HG03565 (cell line): ENCODE results near the gene LPCAT1.
"Not testable (repeated sequence)": the region's sequence is repeated elsewhere in the genome, so short reads cannot be mapped to it uniquely, and the experiment has no call there.

Experiments
- ATAC-seq: cut with Tn5 transposase; IDR thresholded peaks from one replicate; pipeline ENCODE4 v1.9.1; 2021; ENCODE audit warnings: mild to moderate bottlenecking, moderate library complexity; ENCODE audit not compliant: unreplicated experiment

LPCAT1 gene

DNA sequence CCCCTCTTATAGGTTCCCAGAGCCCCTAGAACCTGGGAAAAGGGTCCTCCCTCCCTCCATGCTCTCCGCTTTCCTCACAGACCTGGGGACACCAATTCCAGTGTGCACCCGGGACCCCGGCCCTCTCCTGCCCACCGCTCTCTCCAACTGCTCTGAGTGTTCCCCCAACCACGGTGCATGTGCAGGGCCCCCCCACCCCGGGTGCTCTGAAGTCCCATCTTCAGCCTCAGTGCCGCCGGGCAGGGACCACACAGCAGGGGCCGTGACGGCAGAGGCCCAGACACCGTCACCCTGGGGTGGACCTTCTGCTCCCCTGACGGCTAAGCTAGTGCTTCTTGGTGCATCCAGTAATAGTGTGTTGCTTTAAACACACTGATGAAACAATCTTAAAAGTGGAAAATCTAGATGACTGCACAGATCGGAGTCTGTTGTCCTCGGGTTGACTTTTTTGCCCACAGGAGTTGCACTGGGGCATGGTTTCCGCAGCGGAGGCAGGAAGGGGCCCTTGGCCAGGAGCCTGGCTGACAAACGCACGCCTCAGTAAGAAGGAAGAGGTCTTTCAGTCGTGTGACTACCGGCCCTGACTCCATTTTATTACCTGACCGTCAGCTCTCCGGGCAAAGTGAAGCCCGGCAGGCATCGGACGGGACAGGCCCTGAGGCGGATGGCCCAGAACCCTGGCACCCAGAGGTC lies 42.3 kb downstream of the LPCAT1 start:
- ATAC-seq: no peak

- no peak for ATAC-seq
Observed at GRCh38 chr5:1480806-1481205, 43.0 kb downstream of the LPCAT1 start.

DNA sequence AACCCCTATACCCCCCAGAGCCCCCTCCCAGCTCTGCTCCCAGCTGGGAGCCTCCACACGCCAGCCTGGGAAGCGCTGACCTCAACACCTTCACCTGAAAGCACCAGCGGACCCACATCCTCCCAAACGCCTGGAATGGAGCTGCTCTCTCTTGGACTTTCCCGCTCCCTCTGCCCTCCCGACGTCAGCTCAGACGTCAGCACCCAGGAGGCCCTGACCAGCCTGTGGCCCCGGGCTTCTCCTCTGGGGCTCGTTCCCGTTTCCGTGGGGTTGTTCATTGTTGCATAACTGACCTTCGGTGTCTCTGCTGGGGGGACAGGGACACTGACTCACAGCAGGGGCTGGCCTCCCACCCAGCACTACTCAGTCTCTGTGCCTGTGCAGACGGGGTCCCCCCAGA lies 43.5 kb downstream of the LPCAT1 start:
- ATAC-seq: no peak

DNA sequence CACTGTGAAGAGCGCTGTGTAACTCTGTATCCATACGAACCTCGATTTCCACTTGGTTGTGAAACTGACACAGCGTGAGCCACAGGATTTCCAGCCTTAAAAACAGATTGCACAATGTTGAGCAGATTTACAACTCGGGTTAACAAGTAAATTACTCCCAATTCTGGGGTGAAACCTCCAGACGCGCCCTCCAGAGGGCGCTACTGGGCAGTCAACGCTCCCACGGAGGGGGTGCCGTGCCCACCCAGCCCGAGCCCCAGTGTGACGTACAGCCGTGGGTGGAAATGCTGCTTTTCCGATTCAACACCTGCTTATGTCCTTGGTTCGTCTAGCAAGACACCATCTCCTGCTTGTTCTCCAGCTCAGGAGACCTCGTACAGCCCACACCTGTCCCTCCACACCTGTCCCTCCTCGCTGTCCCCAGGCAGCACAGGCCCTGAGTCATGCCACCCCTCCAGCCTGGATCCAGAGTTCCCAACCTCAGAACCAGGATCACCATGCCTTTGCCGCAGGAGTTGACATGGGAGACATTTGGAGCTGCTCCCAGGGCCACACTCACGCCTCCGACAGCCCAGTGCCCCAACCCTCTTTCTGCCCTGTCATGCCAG lies 44.1 kb downstream of the LPCAT1 start:
- ATAC-seq: no peak

DNA sequence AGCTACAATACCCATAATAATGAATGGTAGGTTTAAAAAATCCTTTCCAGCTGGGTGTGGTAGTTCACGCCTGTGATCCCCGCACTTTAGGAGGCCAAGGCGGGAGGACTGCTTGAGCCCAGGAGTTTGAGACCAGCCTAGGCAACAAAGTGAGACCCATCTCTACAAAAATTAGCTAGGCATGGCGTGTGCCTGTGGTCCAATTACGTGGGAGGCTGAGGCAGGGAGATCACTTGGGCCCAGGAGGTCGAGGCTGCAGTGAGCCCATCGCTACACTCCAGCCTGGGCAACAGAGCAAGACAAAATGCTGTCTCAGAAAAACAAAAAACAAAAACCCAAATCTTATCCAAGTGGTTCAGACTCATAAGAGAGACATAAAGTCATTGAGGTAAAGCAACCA lies 44.7 kb downstream of the LPCAT1 start:
- no peak for ATAC-seq

DNA sequence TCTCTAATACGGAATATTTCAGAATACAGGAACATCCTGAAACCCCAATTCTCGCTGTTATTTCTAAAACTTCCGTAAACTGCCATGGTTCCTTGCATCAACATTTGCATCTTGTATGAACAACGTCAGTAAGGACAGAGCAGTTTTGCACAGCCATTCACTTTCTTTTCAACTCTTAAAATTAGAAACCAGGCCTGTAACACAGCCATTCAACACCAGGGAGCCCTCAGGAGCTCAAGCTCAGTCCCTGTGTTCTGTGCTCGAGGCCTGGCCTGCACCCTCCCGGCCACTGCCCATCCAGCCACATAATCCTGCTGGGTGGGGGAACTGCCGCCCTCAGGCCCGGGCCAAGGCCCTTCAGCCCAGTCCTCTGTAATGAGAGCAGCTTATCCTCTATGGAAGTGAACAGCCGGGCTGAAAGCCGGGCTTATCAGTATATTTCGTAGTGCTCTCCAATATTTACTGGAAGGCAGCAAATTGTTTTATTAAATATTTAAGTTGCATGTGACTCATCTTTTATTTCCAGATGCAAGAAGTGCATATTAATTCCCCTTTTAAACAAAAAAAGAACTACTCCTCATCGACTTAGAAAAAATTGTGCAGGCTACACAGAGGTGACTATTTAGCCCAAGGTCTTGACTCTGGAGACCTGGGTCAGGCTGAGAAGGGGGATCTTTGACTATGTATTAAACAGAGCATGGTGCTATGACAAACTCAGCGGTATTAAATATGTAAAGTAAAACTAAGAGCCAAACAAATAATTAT lies 45.3 kb downstream of the LPCAT1 start:
- ATAC-seq: no peak

GRCh38 chr5:1477341-1477740 lies 46.4 kb downstream of the LPCAT1 start:
- no peak for ATAC-seq

DNA sequence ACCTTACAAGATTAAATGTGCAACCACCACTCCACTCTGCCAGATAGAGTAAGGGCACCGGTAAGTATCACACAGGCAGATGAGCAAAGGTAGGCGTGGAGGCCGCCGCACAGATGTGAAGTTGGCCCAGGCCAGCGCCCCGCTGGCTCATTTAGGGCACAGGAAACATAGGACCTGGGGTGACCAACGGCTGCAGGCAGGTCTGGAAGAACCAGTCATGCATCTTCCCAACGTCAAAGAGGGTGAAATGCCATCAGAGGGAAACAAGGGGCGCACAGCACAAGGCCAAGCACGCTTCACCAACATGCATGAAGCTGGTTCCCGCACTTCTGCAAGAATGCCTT lies 46.8 kb downstream of the LPCAT1 start:
- ATAC-seq: no peak

DNA sequence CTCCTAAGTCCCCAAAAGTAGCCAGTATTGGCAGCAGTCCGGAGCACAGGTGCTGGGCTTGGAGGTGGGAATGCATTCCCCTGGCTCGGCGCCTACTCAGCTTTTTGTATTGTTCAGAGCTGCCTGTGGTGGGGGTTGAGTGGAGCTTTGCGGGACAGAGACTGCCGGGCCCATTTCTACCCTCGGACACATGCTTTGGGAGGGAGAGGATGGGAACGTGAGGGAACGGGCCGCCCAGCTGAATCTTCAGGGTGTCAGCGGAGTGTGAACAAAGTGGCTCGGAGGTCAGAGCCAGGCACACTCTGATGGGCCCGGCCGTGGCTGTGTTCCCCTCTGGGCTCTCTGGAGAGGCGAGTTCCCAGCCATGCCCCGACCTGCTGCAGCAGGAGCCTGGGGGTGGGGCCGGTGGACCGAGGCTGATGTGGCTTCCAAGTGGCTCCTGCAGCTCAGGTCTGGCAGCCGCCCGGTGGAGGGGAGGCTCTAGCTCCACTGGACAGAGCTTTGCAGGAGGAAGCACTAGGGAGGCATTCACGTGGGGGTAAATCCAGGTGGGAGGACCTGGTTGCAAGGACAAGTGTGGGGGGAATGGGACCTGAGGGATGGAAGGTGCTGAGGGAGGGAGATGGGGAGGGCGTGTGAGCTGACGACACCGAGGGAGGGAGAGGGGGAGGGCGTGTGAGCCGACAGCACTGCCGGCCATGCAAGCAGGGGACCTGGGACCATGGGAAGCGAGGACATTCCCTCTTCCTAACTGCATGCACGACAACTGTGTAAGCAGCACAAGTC lies 47.4 kb downstream of the LPCAT1 start:
- ATAC-seq: no peak

DNA sequence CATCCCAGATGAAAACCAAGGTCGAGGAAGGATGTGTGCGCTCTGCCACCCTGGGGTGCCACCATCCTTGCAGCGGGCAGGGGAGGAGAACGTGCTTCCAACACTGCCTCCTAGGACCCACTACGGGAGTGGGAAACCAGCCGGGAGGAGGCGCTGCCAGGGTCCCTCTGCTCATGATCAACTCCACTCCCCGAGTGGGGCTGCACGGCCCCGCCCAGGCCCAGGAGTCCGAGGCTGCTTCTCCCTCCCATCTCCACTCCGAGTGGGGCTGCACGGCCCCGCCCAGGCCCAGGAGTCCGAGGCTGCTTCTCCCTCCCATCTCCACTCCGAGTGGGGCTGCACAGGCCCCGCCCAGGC lies 48.2 kb downstream of the LPCAT1 start:
- ATAC-seq: not testable (repeated sequence)

DNA sequence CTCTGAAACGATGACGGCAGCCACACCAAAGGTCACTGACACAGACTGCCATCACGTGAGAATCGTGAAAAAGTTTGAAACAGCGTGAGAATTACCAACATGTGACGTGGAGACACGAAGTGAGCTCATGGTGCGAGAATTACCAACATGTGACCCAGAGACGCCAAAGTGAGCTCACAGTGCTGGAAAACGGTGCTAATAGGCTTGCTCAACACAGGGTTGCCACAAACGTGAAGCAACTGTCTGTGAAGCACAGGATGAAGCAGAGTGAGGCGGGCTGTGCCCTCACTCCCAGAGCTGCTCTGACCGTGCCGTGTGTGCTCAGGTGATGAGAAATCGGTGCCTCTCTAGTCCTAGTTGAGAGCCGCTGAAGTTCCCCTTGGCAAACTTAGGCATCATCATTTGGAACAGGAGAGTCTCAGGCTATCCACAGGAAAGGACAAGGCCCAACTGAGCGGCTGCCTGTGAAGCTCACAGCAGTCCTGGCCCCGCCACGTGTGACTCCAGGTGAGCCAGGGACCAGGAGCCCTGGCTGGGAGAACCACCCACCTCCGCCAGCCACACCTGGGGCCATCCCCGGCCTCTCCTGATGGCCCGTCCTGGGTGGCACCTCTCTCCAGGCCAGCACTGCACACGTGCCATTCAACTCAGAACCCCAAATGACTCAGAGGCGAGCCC lies 48.8 kb downstream of the LPCAT1 start:
- ATAC-seq: no peak

DNA sequence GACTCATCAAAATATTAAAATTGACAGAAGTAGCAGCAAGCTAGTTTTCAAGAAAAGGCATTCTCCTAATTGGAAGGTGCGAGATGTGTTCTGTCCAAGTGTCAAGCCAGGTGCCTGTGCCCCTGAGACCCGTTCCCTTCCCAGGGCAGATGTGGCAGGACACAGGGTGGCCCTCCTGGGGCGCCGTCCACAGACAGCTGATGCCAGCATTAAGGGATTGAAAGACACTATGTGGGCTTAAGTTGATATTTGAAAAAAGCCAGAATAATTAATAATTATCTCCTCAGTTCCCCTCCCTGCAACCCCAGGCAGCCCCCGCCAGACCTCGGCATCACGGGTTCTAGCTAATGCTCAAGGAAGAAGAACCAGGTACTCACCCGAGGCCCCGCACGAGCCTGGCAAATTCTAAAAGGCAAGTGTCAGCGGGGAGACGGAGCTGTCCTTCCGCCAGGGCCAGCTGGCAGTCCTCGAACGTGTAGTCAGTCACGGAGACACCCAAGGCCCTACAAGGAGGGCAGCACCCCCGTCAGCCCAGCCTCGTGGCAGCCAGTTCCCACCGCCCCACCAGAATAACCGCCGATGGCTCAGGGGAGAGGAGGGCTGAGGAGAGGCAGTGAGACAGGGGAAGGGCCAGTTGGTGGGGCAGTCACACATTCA lies 49.4 kb downstream of the LPCAT1 start:
- ATAC-seq: no peak

DNA sequence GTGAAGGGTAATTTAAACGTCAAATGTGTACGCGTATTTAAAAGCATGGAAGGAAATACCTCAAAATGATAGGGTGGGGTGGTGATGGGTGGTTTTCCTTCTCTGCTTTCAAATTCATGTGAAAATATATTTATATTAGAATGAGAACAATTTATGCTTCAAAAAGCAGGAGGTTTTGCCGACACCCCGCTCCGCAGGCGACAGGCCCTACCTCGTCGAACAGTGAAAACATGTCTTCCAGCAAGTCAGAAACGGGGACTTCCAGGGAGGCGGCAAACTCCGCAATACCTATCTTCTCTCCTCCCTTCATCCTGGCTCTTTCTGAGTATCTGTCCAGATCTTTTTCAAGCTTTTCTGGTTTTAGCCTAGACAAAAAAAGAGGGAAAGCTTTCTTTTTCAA lies 50.0 kb downstream of the LPCAT1 start:
- ATAC-seq: no peak

DNA sequence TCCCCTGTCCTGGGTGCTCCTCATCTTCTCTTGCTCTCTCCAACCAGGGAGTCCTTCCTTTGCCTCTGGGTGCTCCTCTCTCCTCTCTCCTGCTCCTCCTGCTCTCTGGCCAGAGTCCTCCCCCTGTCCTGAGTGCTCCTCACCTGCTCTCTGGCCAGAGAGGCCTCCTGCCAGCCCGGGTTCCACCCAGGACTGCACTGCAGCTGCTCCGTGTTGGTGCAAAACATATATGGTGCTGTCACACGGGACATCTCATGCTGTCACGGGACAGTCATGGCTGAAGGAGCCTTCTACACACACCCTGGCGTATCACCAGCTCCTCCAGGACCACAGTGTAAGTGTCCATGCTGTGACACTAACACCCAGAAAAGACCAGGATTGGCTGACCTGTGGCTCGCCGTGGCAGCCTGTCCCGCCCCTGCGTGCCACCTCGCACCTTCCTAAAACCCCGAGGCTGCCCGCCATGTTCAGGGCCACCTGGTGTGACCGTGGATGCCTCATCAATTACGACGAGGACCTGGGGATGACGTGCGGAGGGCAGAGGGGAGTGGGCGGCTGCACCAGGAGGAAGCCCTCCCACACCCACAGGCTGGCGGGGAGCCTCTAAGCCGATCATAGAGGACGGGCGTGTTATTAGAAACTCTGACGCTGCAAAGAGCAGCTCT lies 50.7 kb downstream of the LPCAT1 start:
- ATAC-seq: no peak

DNA sequence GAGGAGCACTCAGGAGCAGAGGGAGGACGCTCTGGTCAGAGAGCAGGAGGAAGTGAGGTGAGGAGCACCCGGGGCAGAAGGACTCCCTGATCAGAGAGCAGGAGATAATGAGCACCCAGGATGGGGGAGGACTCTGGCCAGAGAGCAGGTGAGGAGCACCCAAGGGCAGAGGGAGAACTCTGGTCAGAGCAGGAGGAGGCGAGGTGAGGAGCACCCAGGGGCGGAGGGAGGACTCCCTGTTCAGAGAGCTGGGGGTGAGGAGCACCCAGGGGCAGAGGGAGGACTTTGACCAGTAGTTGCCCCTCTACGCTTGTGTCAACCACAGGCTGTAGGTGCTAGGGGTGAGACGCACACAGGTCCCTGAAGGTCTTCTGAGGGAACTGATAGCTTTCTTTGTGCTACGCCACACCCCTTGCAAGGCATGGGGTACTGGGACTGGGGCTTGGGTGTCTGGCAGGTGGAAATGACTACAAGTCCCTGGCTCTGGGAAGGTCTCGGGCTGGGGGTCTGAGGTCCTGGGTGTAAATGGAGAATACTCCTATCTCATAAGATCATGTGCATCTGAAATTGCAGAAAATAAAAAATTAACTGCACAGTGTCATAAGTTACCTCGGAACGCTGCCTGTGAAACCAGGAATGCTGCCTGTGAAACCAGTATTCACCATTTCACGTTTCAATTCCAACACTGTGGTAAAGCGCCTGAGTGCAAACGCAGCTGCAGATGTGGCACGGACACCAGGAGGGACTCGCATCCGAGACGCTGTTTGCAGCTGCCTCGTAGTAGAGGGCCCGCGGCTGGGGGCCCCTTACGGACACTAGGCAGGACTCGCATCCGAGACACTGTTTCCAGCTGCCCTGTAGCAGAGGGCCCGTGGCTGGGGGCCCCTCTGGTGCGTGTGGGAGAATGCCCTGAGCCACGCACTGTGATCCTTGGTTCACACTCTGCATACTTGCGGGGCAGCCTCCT lies 51.5 kb downstream of the LPCAT1 start:
- no peak for ATAC-seq

- no peak for ATAC-seq
Observed at GRCh38 chr5:1471240-1471853, 52.4 kb downstream of the LPCAT1 start.

DNA sequence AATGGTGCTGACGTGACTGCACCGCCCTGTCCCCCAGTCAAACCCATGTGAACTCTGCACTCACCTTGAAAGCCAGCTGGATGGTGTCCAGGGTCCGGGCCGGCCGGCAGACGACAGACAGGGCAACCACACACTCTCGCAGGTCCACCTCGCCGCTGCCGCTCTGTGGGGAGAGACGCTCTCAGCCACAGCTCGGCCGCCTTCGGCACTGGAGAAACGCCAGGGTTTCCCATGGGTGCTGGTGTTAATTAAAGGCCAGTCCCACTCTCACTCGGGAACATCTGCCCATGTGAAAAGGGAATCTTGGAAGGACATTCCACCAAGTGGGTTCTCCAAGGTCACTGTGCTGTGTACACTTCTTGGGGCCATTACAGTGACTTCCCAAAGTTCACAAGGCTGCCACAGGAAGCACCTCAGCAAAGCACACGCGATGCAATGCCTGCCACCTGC lies 53.0 kb downstream of the LPCAT1 start:
- no peak for ATAC-seq
